ENCODE results near the gene TMUB1. TPM values are rescaled to one million over a fixed set of nuclear protein-coding genes. Genes with fewer than 3 reads are reported as not detected.

Gene TMUB1
- total and polyA plus RNA-seq, 9 of the 15 experiments (the other 6 are each of a cell fraction or from before 2014, with no cell fraction given) = 0.14 to 241 (median 74.1) TPM

GRCh38 chr7:151085691-151086620 lies 2.7 kb upstream of the TMUB1 start, which contains the start of gene AGAP3 (continued):
- TF ChIP-seq ZBTB33 (CRISPR knock-in tag; IDR thresholded peaks at IDR 0.05) (peak; percentile 47; the same call in 1 of the 2 replicates), CTCF (IDR thresholded peaks at IDR 0.05 in 2 of 3, conservative IDR thresholded peaks at IDR 0.05 in 1 of 3; ENCODE audit: insufficient read depth in 2 of 3, low read depth in 1 of 3, low read length in 3 of 3) (0 out of 6 replicates have a peak, but pooled peaks of 2 of the 3 experiments have one; percentile 1 to 11), GATAD2A (IDR thresholded peaks at IDR 0.05) (peak; percentile 89), RCOR1 (IDR thresholded peaks at IDR 0.05; ENCODE audit: borderline replicate concordance in 1 of 2, low read depth in 2 of 2, low read length in 2 of 2) (peak; percentile 25 to 42; a peak in 2 of 4 replicates), ZBTB9 (CRISPR knock-in tag; IDR thresholded peaks at IDR 0.05) (peak; percentile 62), ZBTB11 (CRISPR knock-in tag; IDR thresholded peaks at IDR 0.05) (peak in 1 of 3 experiments; percentile 31; a peak in 1 of 6 replicates), MYC (IDR thresholded peaks at IDR 0.05; ENCODE audit: low read depth, low read length) (peak; percentile 82), MYC (CRISPR knock-in tag; IDR thresholded peaks at IDR 0.05; ENCODE audit: borderline replicate concordance, low read depth) (peak; percentile 90), ZNF431 (CRISPR knock-in tag; IDR thresholded peaks at IDR 0.05) (peak; percentile 48; the same call in 1 of the 2 replicates), RNF219 (CRISPR knock-in tag; IDR thresholded peaks at IDR 0.05) (0 out of 2 replicates have a peak, but pooled peaks have one; percentile 53), XRCC3 (IDR thresholded peaks at IDR 0.05) (no peak), ZNF3 (CRISPR knock-in tag; IDR thresholded peaks at IDR 0.05) (no peak), ZBED1 (IDR thresholded peaks at IDR 0.05) (peak; percentile 69; the same call in 1 of the 2 replicates), ZNF165 (CRISPR knock-in tag; IDR thresholded peaks at IDR 0.05; ENCODE audit: borderline replicate concordance) (peak; percentile 47; the same call in 1 of the 2 replicates)

Data from K562 (cell line).